Measurements from ENCODE around the gene SYMPK. TPM values are rescaled to one million over a fixed set of nuclear protein-coding genes. Genes with fewer than 3 reads are reported as not detected.

The SYMPK gene
- total RNA-seq, 2 experiments from 2014 or later: 63.3 to 65.0 TPM

- Mint-ChIP-seq H3K4me1 (ENCODE audit: low read depth) (peaks cover 25% of the 10 kb centered on the region), H3K36me3 (ENCODE audit: low read depth) (peaks cover 3% of the 10 kb centered on the region), H3K4me3 (peak within 1 kb of the TSS; percentile 89), H3K27me3 (peaks cover 14% of the 10 kb centered on the region), H3K27ac (peak within 1 kb of the TSS; percentile 87), H3K9me3 (no peaks in the 10 kb centered on the region)
- POLR2A ChIA-PET: interaction anchor here (0.8 to 3.4 kb wide), 17 partner anchors 10 to 302 kb away, joined by 3 to 52 read pairs (median 5); partner anchors contain the start of genes DMPK, DMWD, FBXO46 and FOSB
- intact Hi-C loops (cut with DNase I, micrococcal nuclease): loop anchor here in 1 of 2 experiments (2.0 kb wide), 1 partner anchor 38 kb away; the partner anchor contains the start of gene FBXO46
- CTCF ChIA-PET: interaction anchor here (0.7 to 7.2 kb wide), 17 partner anchors 11 to 1574 kb away, joined by 3 to 172 read pairs (median 7); partner anchors contain the start of genes DMPK, DMWD, FBXO46 and FOXA3
- Histone ChIP-seq H3K4me3 (ENCODE audit: low read length) (peak within 1 kb of the TSS; percentile 79), H3K36me3 (ENCODE audit: insufficient read depth, low read length) (no peaks in the 10 kb centered on the region), H3K27ac (ENCODE audit: low read depth in 1 of 2, low read length in 2 of 2) (peak within 1 kb of the TSS; percentile 52 to 56), H3K9me3 (ENCODE audit: control insufficient read depth in 1 of 2, insufficient read depth in 1 of 2, low read length in 2 of 2) (peaks cover 0 to 15% of the 10 kb centered on the region in 2 experiments), H3K4me1 (ENCODE audit: insufficient read depth, low read length) (peaks cover 35% of the 10 kb centered on the region), H3K27me3 (ENCODE audit: control insufficient read depth in 1 of 2, insufficient read depth in 2 of 2, low read length in 2 of 2) (peaks cover 17 to 26% of the 10 kb centered on the region in 2 experiments)
- ATAC-seq (ENCODE audit: poor library complexity): peak; percentile 60
- peak; percentile 87 to 98 (median 92) for DNase-seq
- TF ChIP-seq CTCF (IDR thresholded peaks at IDR 0.05): no peak
Measured at GRCh38 chr19:45768984-45769782, 93.8 kb downstream of the SYMPK start, which contains the start of gene SIX5. SIX5 (minus strand) TSS chr19:45769252; CDS start chr19:45768844, 408 bp downstream.

GRCh38 chr19:45768655-45768983 is 94.3 kb downstream of the SYMPK start:
- H3K4me3 Mint-ChIP-seq: peak overlapping the region; percentile 89
- Histone ChIP-seq H3K9me3 (ENCODE audit: control insufficient read depth in 1 of 2, insufficient read depth in 1 of 2, low read length in 2 of 2) (peaks cover 0 to 15% of the 10 kb centered on the region in 2 experiments), H3K4me3 (ENCODE audit: low read length) (peak overlapping the region; percentile 79), H3K36me3 (ENCODE audit: insufficient read depth, low read length) (no peaks in the 10 kb centered on the region), H3K4me1 (ENCODE audit: insufficient read depth, low read length) (peaks cover 35% of the 10 kb centered on the region), H3K27me3 (ENCODE audit: control insufficient read depth in 1 of 2, insufficient read depth in 2 of 2, low read length in 2 of 2) (peaks cover 17 to 26% of the 10 kb centered on the region in 2 experiments), H3K27ac (ENCODE audit: low read depth in 1 of 2, low read length in 2 of 2) (no peak overlapping the region)
- ChIA-PET CTCF (interaction anchor here (1.9 to 7.2 kb wide), 5 partner anchors 11 to 76 kb away, joined by 8 to 172 read pairs (median 27); partner anchors contain the start of genes FBXO46, QPCTL and SNRPD2), POLR2A (interaction anchor here (1.0 to 3.4 kb wide), 14 partner anchors 10 to 290 kb away, joined by 3 to 52 read pairs (median 7); partner anchors contain the start of genes DMWD, FBXO46, FOXA3 and IRF2BP1)
- peaks cover 14% of the 10 kb centered on the region for H3K27me3 Mint-ChIP-seq
- DNase-seq (peak in 7 of 14 experiments; percentile 16 to 74 (median 36)), ATAC-seq (ENCODE audit: poor library complexity) (no peak)
- TF ChIP-seq CTCF (IDR thresholded peaks at IDR 0.05): no peak
- no peak overlapping the region for H3K27ac Mint-ChIP-seq
- peaks cover 25% of the 10 kb centered on the region for H3K4me1 Mint-ChIP-seq (ENCODE audit: low read depth)
- peaks cover 3% of the 10 kb centered on the region for H3K36me3 Mint-ChIP-seq (ENCODE audit: low read depth)
- intact Hi-C loops (cut with DNase I, micrococcal nuclease): loop anchor here in 1 of 2 experiments (2.0 kb wide), 1 partner anchor 38 kb away; the partner anchor contains the start of gene FBXO46
- H3K9me3 Mint-ChIP-seq: no peaks in the 10 kb centered on the region

- POLR2A ChIA-PET: interaction anchor here (1.0 to 3.4 kb wide), 9 partner anchors 11 to 135 kb away, joined by 3 to 52 read pairs (median 16); partner anchors contain the start of genes DMWD, FBXO46, IRF2BP1 and MYPOP
- peaks cover 25% of the 10 kb centered on the region for H3K4me1 Mint-ChIP-seq (ENCODE audit: low read depth)
Measured at GRCh38 chr19:45767881-45768654, 94.9 kb downstream of the SYMPK start.

More at GRCh38 chr19:45767881-45768654, 94.9 kb downstream of the SYMPK start:
- intact Hi-C loops (cut with DNase I, micrococcal nuclease): loop anchor here in 1 of 2 experiments (2.0 kb wide), 1 partner anchor 37 kb away; the partner anchor contains the start of gene FBXO46
- peaks cover 17 to 26% of the 10 kb centered on the region in 2 experiments for H3K27me3 ChIP-seq (ENCODE audit: control insufficient read depth in 1 of 2, insufficient read depth in 2 of 2, low read length in 2 of 2)
- CTCF ChIA-PET: interaction anchor here (0.8 to 7.2 kb wide), 4 partner anchors 12 to 49 kb away, joined by 3 to 172 read pairs (median 43); no protein-coding TSS in a partner anchor
- peaks cover 3% of the 10 kb centered on the region for H3K36me3 Mint-ChIP-seq (ENCODE audit: low read depth)
- H3K4me3 Mint-ChIP-seq: peak overlapping the region; percentile 80
- no peak overlapping the region for H3K27ac Mint-ChIP-seq
- peaks cover 35% of the 10 kb centered on the region for H3K4me1 ChIP-seq (ENCODE audit: insufficient read depth, low read length)
- peaks cover 14% of the 10 kb centered on the region for H3K27me3 Mint-ChIP-seq
- ATAC-seq (ENCODE audit: poor library complexity) (no peak), DNase-seq (peak in 2 of 14 experiments; percentile 42 to 52)
- peaks cover 0 to 15% of the 10 kb centered on the region in 2 experiments for H3K9me3 ChIP-seq (ENCODE audit: control insufficient read depth in 1 of 2, insufficient read depth in 1 of 2, low read length in 2 of 2)
- H3K36me3 ChIP-seq (ENCODE audit: insufficient read depth, low read length): no peaks in the 10 kb centered on the region
- H3K9me3 Mint-ChIP-seq: no peaks in the 10 kb centered on the region
- TF ChIP-seq CTCF (IDR thresholded peaks at IDR 0.05): no peak
- H3K27ac ChIP-seq (ENCODE audit: low read depth in 1 of 2, low read length in 2 of 2): no peak overlapping the region
- peak overlapping the region; percentile 38 for H3K4me3 ChIP-seq (ENCODE audit: low read length)
